Breast epithelium (tissue), 3 donors: ENCODE data around the gene ADPRHL1.

Source experiments
- CTCF ChIP-seq, 3 donors: fragments of 450-650 bp; IDR thresholded peaks; one replicate each; pipeline ENCODE4 v1.5.1; 2016 to 2017; ENCODE audit warnings: antibody characterized with exemption in 3 of 3, mild to moderate bottlenecking in 3 of 3, moderate library complexity in 3 of 3
- POLR2A ChIP-seq: fragments of 450-650 bp; IDR thresholded peaks from one replicate; pipeline ENCODE4 v1.6.1; 2016; ENCODE audit warnings: antibody characterized with exemption, mild to moderate bottlenecking, moderate library complexity

- TF ChIP-seq POLR2A (no peak), CTCF (IDR thresholded peaks at IDR 0.05) (no peak)
Measured at GRCh38 chr13:113422807-113423519, 30.3 kb downstream of the ADPRHL1 start.
